Keratinocyte (primary cell): ENCODE data around the gene DISC1. TPM values are rescaled to one million over a fixed set of nuclear protein-coding genes. Genes with fewer than 3 reads are reported as not detected.

Experiments
- DNase-seq: peaks from one replicate; pipeline ENCODE4 v3.0.0-alpha.2; 2011; ENCODE audit warnings: low read depth, missing footprints, low spot score
- FAIRE-seq: peaks from 2 replicates; lab custom pipeline; 2011; peaks lifted over from hg19 to GRCh38; lab: Jason Lieb, UNC
- H2AFZ ChIP-seq: 2 replicates; pipeline ENCODE4 v1.6.0; 2012; ENCODE audit warnings: low read length, control low read depth, inconsistent platforms; ENCODE audit not compliant: control insufficient read depth
- H3K27ac ChIP-seq: 2 replicates; pipeline ENCODE4 v1.5.1; 2011; ENCODE audit warnings: low read length; ENCODE audit not compliant: control insufficient read depth, insufficient read depth
- H3K27me3 ChIP-seq: 3 replicates; pipeline ENCODE4 v1.6.0; 2011; ENCODE audit warnings: low read length; ENCODE audit not compliant: control insufficient read depth, insufficient read depth; ENCODE audit errors: extremely low read depth
- H3K36me3 ChIP-seq, 2 experiments: 2 replicates in 1 of 2; 3 replicates in 1 of 2; pipeline ENCODE4 v1.5.1; 2011; ENCODE audit warnings: low read length in 2 of 2, mild to moderate bottlenecking in 1 of 2; ENCODE audit not compliant: control insufficient read depth in 2 of 2, insufficient read depth in 2 of 2; ENCODE audit errors: extremely low read depth in 1 of 2
- H3K4me1 ChIP-seq: 3 replicates; pipeline ENCODE4 v1.5.1; 2011; ENCODE audit warnings: low read length; ENCODE audit not compliant: control insufficient read depth, insufficient read depth; ENCODE audit errors: extremely low read depth
- H3K4me2 ChIP-seq: 3 replicates; pipeline ENCODE4 v1.6.0; 2011; ENCODE audit warnings: low read depth, low read length; ENCODE audit not compliant: control insufficient read depth, insufficient read depth; ENCODE audit errors: extremely low read depth
- H3K4me3 ChIP-seq, 3 experiments: fragments of 200-600 bp in 1 of 3; sonication (generic) in 1 of 3; 2 replicates in 2 of 3; 3 replicates in 1 of 3; pipeline ENCODE4 v1.5.1; 2011 to 2016; ENCODE audit warnings: low read length in 3 of 3, mild to moderate bottlenecking in 3 of 3, control low read depth in 2 of 3, inconsistent platforms in 1 of 3, low read depth in 1 of 3, mixed read lengths in 1 of 3, mixed run types in 1 of 3, moderate library complexity in 1 of 3; ENCODE audit not compliant: control insufficient read depth in 2 of 3, insufficient read depth in 2 of 3; ENCODE audit errors: extremely low read depth in 1 of 3
- H3K79me2 ChIP-seq: 2 replicates; pipeline ENCODE4 v1.6.0; 2012; ENCODE audit warnings: low read length; ENCODE audit not compliant: control insufficient read depth, insufficient read depth
- H3K9ac ChIP-seq: 3 replicates; pipeline ENCODE4 v1.6.0; 2011; ENCODE audit warnings: low read length; ENCODE audit not compliant: control insufficient read depth, insufficient read depth; ENCODE audit errors: extremely low read depth
- H3K9me1 ChIP-seq: 3 replicates; pipeline ENCODE4 v1.6.0; 2011; ENCODE audit warnings: low read length; ENCODE audit not compliant: control insufficient read depth, insufficient read depth; ENCODE audit errors: extremely low read depth
- H3K9me3 ChIP-seq: 2 replicates; pipeline ENCODE4 v1.5.1; 2012; ENCODE audit warnings: low read depth, low read length; ENCODE audit not compliant: control insufficient read depth
- H4K20me1 ChIP-seq: 3 replicates; pipeline ENCODE4 v1.6.0; 2011; ENCODE audit warnings: low read length; ENCODE audit not compliant: control insufficient read depth, insufficient read depth; ENCODE audit errors: extremely low read depth
- CTCF ChIP-seq, 3 experiments: IDR thresholded peaks in 1 of 3; conservative IDR thresholded peaks in 1 of 3; optimal IDR thresholded peaks in 1 of 3; 2 replicates in 2 of 3; 3 replicates in 1 of 3; pipeline versions ENCODE3 to v1.5.1; 2011; ENCODE audit warnings: low read length in 3 of 3, mild to moderate bottlenecking in 3 of 3, moderate library complexity in 2 of 3, control low read depth in 1 of 3, inconsistent platforms in 1 of 3; ENCODE audit not compliant: insufficient read depth in 2 of 3; ENCODE audit errors: extremely low read depth in 1 of 3
- EZH2 ChIP-seq: IDR thresholded peaks from one replicate; pipeline ENCODE4 v1.6.1; 2012; ENCODE audit warnings: inconsistent platforms, mild to moderate bottlenecking, low read length, moderate library complexity
- dilution Hi-C: fragments of 300-500 bp; cut with MboI; formaldehyde crosslinking; loops from one replicate; pipeline ENCODE4 v1.7.0; 2020; ENCODE audit warnings: low sequenced_read_pairs; ENCODE audit not compliant: extremely low pct_ligation_motif_present
- polyA plus RNA-seq, 5 experiments: library from polyadenylated mRNA; depleted of rRNA in 3 of 5; stranded (reverse) in 3 of 5; stranded (forward) in 1 of 5; unstranded in 1 of 5; fragments of >200 nt; gene quantifications; 1 replicate in 1 of 5; 2 replicates in 3 of 5; 3 replicates in 1 of 5; pipeline versions ENCODE4 v1.2.1 to v1.2.3, GENCODE V29; 2011 to 2012; ENCODE audit warnings: missing spikeins in 2 of 5, low read depth in 1 of 5, low replicate concordance in 1 of 5

The DISC1 gene
- polyA plus RNA-seq, 1 donor (not counting 4 experiments of a cell fraction or from before 2014, with no cell fraction given), result 0.47 TPM

GRCh38 chr1:231707407-231707806 is 80.8 kb downstream of the DISC1 start:
- dilution Hi-C loops, result no loop called here
- H3K9me1 ChIP-seq, result no peaks in the 10 kb centered on the region
- H2AFZ ChIP-seq, result no peak overlapping the region
- H3K9ac ChIP-seq, result no peak overlapping the region
- no peak overlapping the region for H3K4me2 ChIP-seq
- no peaks in the 10 kb centered on the region for H4K20me1 ChIP-seq
- H3K4me1 ChIP-seq, result peaks cover 7% of the 10 kb centered on the region
- no peaks in the 10 kb centered on the region for H3K27me3 ChIP-seq
- no peaks in the 10 kb centered on the region for H3K36me3 ChIP-seq
- FAIRE-seq (no peak), DNase-seq (no peak)
- TF ChIP-seq EZH2 (no peak), CTCF (optimal IDR thresholded peaks at IDR 0.05 in 1 of 3, IDR thresholded peaks at IDR 0.05 in 1 of 3, conservative IDR thresholded peaks at IDR 0.05 in 1 of 3; ENCODE audit: extremely low read depth in 1 of 3, insufficient read depth in 2 of 3, low read length in 3 of 3) (no peak)
- no peak overlapping the region for H3K27ac ChIP-seq
- H3K4me3 ChIP-seq, result no peak overlapping the region
- H3K9me3 ChIP-seq, result no peaks in the 10 kb centered on the region
- H3K79me2 ChIP-seq, result no peaks in the 10 kb centered on the region

DNA sequence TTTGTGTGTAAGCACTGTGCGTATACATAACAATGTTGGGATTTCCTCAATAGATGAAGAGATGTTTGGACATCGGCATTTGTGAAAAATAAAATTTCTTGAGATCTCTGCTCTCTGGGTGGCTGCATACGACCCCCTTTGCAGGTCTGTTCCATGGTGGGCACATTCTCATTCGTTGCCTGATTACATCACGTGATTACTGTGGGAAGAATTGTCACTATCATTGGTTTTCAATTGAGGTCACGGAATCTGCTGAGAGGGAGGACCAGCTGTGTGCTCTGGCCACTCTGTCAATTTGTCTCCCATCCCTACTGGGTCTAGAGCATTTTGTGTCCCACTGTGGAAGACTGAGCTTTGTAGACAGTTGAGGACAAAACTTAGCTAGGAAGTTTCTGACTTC is 81.8 kb downstream of the DISC1 start:
- Histone ChIP-seq H3K9me1 (no peaks in the 10 kb centered on the region), H3K79me2 (no peaks in the 10 kb centered on the region), H3K4me1 (no peaks in the 10 kb centered on the region), H3K36me3 (no peaks in the 10 kb centered on the region), H4K20me1 (no peaks in the 10 kb centered on the region), H2AFZ (no peak overlapping the region), H3K4me2 (no peak overlapping the region), H3K9me3 (no peaks in the 10 kb centered on the region), H3K4me3 (no peak overlapping the region), H3K27me3 (no peaks in the 10 kb centered on the region), H3K27ac (no peak overlapping the region), H3K9ac (no peak overlapping the region)
- dilution Hi-C loops, result no loop called here
- DNase-seq, result no peak
- TF ChIP-seq EZH2, result no peak
- no peak for TF ChIP-seq CTCF (optimal IDR thresholded peaks at IDR 0.05 in 1 of 3, IDR thresholded peaks at IDR 0.05 in 1 of 3, conservative IDR thresholded peaks at IDR 0.05 in 1 of 3; ENCODE audit: extremely low read depth in 1 of 3, insufficient read depth in 2 of 3, low read length in 3 of 3)
- FAIRE-seq, result no peak
